SK-N-SH (cell line): ENCODE data around the gene RASAL2. TPM values are rescaled to one million over a fixed set of nuclear protein-coding genes. Genes with fewer than 3 reads are reported as not detected.

Experiments
- CTCF ChIA-PET: fragments of 300-600, 350-600 bp; formaldehyde crosslinking; extraction: SDS; loops from one replicate; lab custom pipeline; 2021; lab: Yijun Ruan, JAX
- POLR2A ChIA-PET: fragments of 350-600 bp; sonication (Branson Sonifier 250); formaldehyde crosslinking; extraction: SDS; loops from one replicate; lab custom pipeline; 2020; ENCODE audit warnings: antibody characterized with exemption, inconsistent platforms; lab: Yijun Ruan, JAX
- DNase-seq: peaks from one replicate; pipeline ENCODE4 v3.0.0; 2012
- H2AFZ ChIP-seq: fragments of 200-600 bp; sonication (generic); 2 replicates; pipeline ENCODE4 v1.8.1; 2016; ENCODE audit warnings: antibody characterized with exemption, mild to moderate bottlenecking, low read depth
- H3F3A ChIP-seq: fragments of 200-600 bp; sonication (generic); replicated peaks from 2 replicates; pipeline ENCODE3; 2016; ENCODE audit warnings: antibody characterized with exemption, mild to moderate bottlenecking; ENCODE audit not compliant: insufficient read depth
- H3K27ac ChIP-seq, 2 experiments: fragments of 200-500 bp in 1 of 2; fragments of 200-600 bp in 1 of 2; sonication (Bioruptor generic) in 1 of 2; sonication (generic), shearing (Covaris generic) in 1 of 2; 2 replicates each; pipeline versions ENCODE4 v1.5.1 to v1.6.1; 2014 to 2016; ENCODE audit warnings: low read depth in 2 of 2, inconsistent platforms in 1 of 2, low read length in 1 of 2, mild to moderate bottlenecking in 1 of 2, mixed read lengths in 1 of 2
- H3K27me3 ChIP-seq: fragments of 200-600 bp; sonication (generic), shearing (Covaris generic); 2 replicates; pipeline ENCODE4 v1.6.1; 2016; ENCODE audit warnings: mixed run types; ENCODE audit not compliant: insufficient read depth
- H3K36me3 ChIP-seq, 2 experiments: fragments of 200-500 bp in 1 of 2; fragments of 200-600 bp in 1 of 2; sonication (Bioruptor generic) in 1 of 2; sonication (generic) in 1 of 2; replicated peaks in 1 of 2; 2 replicates each; pipeline versions ENCODE3 to v1.5.1; 2014 to 2016; ENCODE audit warnings: low read length in 1 of 2, mild to moderate bottlenecking in 1 of 2; ENCODE audit not compliant: insufficient read depth in 2 of 2, control insufficient read depth in 1 of 2
- H3K4me1 ChIP-seq, 2 experiments: fragments of 200-500 bp in 1 of 2; fragments of 200-600 bp in 1 of 2; sonication (Bioruptor generic) in 1 of 2; sonication (generic), shearing (Covaris generic) in 1 of 2; 2 replicates each; pipeline versions ENCODE4 v1.5.1 to v1.6.1; 2014 to 2016; ENCODE audit warnings: low read depth in 1 of 2, low read length in 1 of 2, mixed run types in 1 of 2; ENCODE audit not compliant: insufficient read depth in 2 of 2, control insufficient read depth in 1 of 2
- H3K4me2 ChIP-seq: fragments of 200-600 bp; sonication (generic), shearing (Covaris generic); 2 replicates; pipeline ENCODE4 v1.6.1; 2017; ENCODE audit warnings: mixed run types
- H3K4me3 ChIP-seq, 2 experiments: fragments of 200-500 bp in 1 of 2; fragments of 200-600 bp in 1 of 2; sonication (Bioruptor generic) in 1 of 2; sonication (generic), shearing (Covaris generic) in 1 of 2; 2 replicates each; pipeline versions ENCODE4 v1.5.1 to v1.8.1; 2014 to 2016; ENCODE audit warnings: low read depth in 2 of 2, inconsistent platforms in 1 of 2, low read length in 1 of 2, mild to moderate bottlenecking in 1 of 2, mixed read lengths in 1 of 2, moderate library complexity in 1 of 2
- H3K79me2 ChIP-seq: fragments of 200-600 bp; sonication (generic); 2 replicates; pipeline ENCODE4 v1.8.1; 2017; ENCODE audit warnings: mild to moderate bottlenecking; ENCODE audit not compliant: insufficient read depth
- H3K9ac ChIP-seq: fragments of 200-600 bp; sonication (generic); 2 replicates; pipeline ENCODE4 v1.6.1; 2017; ENCODE audit warnings: mixed run types
- H3K9me2 ChIP-seq: fragments of 200-600 bp; sonication (generic); 2 replicates; pipeline ENCODE4 v1.6.1; 2017; ENCODE audit warnings: mixed run types
- H3K9me3 ChIP-seq: fragments of 200-600 bp; sonication (generic); 2 replicates; pipeline ENCODE4 v1.6.1; 2017; ENCODE audit warnings: mixed run types, mild to moderate bottlenecking, moderate library complexity
- H4K20me1 ChIP-seq: fragments of 200-600 bp; sonication (generic); 2 replicates; pipeline ENCODE4 v1.6.1; 2017; ENCODE audit warnings: mild to moderate bottlenecking, mixed run types; ENCODE audit not compliant: insufficient read depth
- ELF1 ChIP-seq: IDR thresholded peaks from 2 replicates; pipeline ENCODE4 v1.4.0; 2012
- GABPA ChIP-seq: IDR thresholded peaks from 2 replicates; pipeline ENCODE4 v1.4.0; 2012; ENCODE audit warnings: low read depth, mild to moderate bottlenecking
- GATA2 ChIP-seq: sonication (generic); formaldehyde crosslinking; IDR thresholded peaks from 2 replicates; pipeline ENCODE4 v1.5.0; 2020; ENCODE audit warnings: mild to moderate bottlenecking, missing genetic modification reagents
- JUND ChIP-seq: IDR thresholded peaks from 2 replicates; pipeline ENCODE4 v1.4.0; 2012
- MXI1 ChIP-seq: IDR thresholded peaks from 2 replicates; pipeline ENCODE4 v1.6.1; 2012; ENCODE audit warnings: mild to moderate bottlenecking, low read depth, low read length, improper control_type of control experiment
- RFX5 ChIP-seq: IDR thresholded peaks from 2 replicates; pipeline ENCODE4 v1.6.1; 2012; ENCODE audit warnings: mild to moderate bottlenecking, improper control_type of control experiment, low read length
- RXRA ChIP-seq: IDR thresholded peaks from 2 replicates; pipeline ENCODE4 v1.4.0; 2012; ENCODE audit warnings: low read depth, mild to moderate bottlenecking, borderline replicate concordance
- SIN3A ChIP-seq: IDR thresholded peaks from 2 replicates; pipeline ENCODE4 v1.6.1; 2012; ENCODE audit warnings: low read depth, mild to moderate bottlenecking, low read length, moderate library complexity, borderline replicate concordance
- TCF12 ChIP-seq: IDR thresholded peaks from 2 replicates; pipeline ENCODE4 v1.4.0; 2012
- WGBS: methylation state at CpG from one replicate; pipeline ENCODE4 v1.1.6; 2017; ENCODE audit warnings: low lambda C conversion rate; 5-methylcytosine and 5-hydroxymethylcytosine counted together
- polyA plus RNA-seq, 3 experiments: library from polyadenylated mRNA; depleted of rRNA; stranded (reverse); fragments of >200 nt; gene quantifications; 2 replicates each; pipeline ENCODE4 v1.2.3, GENCODE V29; 2012
- TF ChIP-seq, protein P1 (sequence below): IDR thresholded peaks from 2 replicates; pipeline ENCODE4 v1.4.0; 2012; ENCODE audit warnings: low read depth, borderline replicate concordance
- TF ChIP-seq, protein P2 (sequence below): IDR thresholded peaks from 2 replicates; pipeline ENCODE4 v1.4.0; 2012; ENCODE audit warnings: low read depth
- TF ChIP-seq, protein P3 (sequence below): IDR thresholded peaks from 2 replicates; pipeline ENCODE4 v1.6.1; 2012; ENCODE audit warnings: mild to moderate bottlenecking, low read depth, low read length, moderate library complexity
- TF ChIP-seq, protein P4 (sequence below): fragments of 200-600 bp; sonication (generic); IDR thresholded peaks from 2 replicates; pipeline ENCODE4 v1.6.1; 2017; ENCODE audit warnings: antibody characterized with exemption, mild to moderate bottlenecking, moderate library complexity

The RASAL2 gene
- polyA plus RNA-seq, 1 of the 3 experiments (the other 2 are of a cell fraction), result 6.9 TPM

DNA sequence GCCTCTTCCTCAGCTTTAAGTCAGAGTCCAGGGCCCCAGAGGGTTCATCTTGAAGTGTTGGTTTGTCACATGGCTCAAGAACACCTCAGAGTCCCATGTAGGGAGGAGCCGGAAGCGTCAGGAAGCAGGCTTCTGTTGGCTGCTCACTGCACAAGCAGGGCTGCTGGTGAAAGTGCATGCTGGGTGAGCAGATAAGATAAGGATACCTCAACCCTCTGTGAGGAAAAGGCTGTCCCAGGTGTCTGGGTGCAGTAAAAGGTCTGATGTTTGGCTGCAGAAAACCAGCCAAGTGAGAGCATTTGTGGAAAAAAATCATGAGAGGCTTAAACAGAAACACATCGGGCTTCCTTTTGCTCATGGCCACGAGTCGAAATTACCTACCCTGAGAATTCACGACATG is 412.8 kb downstream of the RASAL2 start:
- Histone ChIP-seq H3K4me2 (no peak overlapping the region), H3K9me2 (no peaks in the 10 kb centered on the region), H4K20me1 (no peaks in the 10 kb centered on the region), H3K9me3 (no peaks in the 10 kb centered on the region), H3K4me3 (no peak overlapping the region), H3K4me1 (no peaks in the 10 kb centered on the region; a peak in 1 of 4 replicates), H3K27ac (no peak overlapping the region), H3F3A (no peaks in the 10 kb centered on the region), H3K27me3 (no peaks in the 10 kb centered on the region), H3K79me2 (no peaks in the 10 kb centered on the region), H3K36me3 (no peaks in the 10 kb centered on the region), H2AFZ (no peak overlapping the region), H3K9ac (no peak overlapping the region)
- WGBS, result 91% methylated on average over 6 of the region's 6 CpGs
- no peak for DNase-seq
- ChIA-PET POLR2A (no interaction called here), CTCF (interaction anchor here (0.8 kb wide), 1 partner anchor 206 kb away, joined by 5 read pairs; no protein-coding TSS in a partner anchor)
- TF ChIP-seq, protein P1, sequence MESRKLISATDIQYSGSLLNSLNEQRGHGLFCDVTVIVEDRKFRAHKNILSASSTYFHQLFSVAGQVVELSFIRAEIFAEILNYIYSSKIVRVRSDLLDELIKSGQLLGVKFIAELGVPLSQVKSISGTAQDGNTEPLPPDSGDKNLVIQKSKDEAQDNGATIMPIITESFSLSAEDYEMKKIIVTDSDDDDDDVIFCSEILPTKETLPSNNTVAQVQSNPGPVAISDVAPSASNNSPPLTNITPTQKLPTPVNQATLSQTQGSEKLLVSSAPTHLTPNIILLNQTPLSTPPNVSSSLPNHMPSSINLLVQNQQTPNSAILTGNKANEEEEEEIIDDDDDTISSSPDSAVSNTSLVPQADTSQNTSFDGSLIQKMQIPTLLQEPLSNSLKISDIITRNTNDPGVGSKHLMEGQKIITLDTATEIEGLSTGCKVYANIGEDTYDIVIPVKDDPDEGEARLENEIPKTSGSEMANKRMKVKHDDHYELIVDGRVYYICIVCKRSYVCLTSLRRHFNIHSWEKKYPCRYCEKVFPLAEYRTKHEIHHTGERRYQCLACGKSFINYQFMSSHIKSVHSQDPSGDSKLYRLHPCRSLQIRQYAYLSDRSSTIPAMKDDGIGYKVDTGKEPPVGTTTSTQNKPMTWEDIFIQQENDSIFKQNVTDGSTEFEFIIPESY, result no peak
- no peak for TF ChIP-seq SIN3A
- no peak for TF ChIP-seq RXRA
- no peak for TF ChIP-seq ELF1
- TF ChIP-seq JUND, result no peak
- TF ChIP-seq TCF12, result no peak
- TF ChIP-seq GATA2, result no peak
- TF ChIP-seq GABPA, result no peak
- TF ChIP-seq, protein P2, sequence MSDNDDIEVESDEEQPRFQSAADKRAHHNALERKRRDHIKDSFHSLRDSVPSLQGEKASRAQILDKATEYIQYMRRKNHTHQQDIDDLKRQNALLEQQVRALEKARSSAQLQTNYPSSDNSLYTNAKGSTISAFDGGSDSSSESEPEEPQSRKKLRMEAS, result no peak
- no peak for TF ChIP-seq MXI1
- TF ChIP-seq, protein P3, sequence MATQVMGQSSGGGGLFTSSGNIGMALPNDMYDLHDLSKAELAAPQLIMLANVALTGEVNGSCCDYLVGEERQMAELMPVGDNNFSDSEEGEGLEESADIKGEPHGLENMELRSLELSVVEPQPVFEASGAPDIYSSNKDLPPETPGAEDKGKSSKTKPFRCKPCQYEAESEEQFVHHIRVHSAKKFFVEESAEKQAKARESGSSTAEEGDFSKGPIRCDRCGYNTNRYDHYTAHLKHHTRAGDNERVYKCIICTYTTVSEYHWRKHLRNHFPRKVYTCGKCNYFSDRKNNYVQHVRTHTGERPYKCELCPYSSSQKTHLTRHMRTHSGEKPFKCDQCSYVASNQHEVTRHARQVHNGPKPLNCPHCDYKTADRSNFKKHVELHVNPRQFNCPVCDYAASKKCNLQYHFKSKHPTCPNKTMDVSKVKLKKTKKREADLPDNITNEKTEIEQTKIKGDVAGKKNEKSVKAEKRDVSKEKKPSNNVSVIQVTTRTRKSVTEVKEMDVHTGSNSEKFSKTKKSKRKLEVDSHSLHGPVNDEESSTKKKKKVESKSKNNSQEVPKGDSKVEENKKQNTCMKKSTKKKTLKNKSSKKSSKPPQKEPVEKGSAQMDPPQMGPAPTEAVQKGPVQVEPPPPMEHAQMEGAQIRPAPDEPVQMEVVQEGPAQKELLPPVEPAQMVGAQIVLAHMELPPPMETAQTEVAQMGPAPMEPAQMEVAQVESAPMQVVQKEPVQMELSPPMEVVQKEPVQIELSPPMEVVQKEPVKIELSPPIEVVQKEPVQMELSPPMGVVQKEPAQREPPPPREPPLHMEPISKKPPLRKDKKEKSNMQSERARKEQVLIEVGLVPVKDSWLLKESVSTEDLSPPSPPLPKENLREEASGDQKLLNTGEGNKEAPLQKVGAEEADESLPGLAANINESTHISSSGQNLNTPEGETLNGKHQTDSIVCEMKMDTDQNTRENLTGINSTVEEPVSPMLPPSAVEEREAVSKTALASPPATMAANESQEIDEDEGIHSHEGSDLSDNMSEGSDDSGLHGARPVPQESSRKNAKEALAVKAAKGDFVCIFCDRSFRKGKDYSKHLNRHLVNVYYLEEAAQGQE, result no peak
- TF ChIP-seq, protein P4, sequence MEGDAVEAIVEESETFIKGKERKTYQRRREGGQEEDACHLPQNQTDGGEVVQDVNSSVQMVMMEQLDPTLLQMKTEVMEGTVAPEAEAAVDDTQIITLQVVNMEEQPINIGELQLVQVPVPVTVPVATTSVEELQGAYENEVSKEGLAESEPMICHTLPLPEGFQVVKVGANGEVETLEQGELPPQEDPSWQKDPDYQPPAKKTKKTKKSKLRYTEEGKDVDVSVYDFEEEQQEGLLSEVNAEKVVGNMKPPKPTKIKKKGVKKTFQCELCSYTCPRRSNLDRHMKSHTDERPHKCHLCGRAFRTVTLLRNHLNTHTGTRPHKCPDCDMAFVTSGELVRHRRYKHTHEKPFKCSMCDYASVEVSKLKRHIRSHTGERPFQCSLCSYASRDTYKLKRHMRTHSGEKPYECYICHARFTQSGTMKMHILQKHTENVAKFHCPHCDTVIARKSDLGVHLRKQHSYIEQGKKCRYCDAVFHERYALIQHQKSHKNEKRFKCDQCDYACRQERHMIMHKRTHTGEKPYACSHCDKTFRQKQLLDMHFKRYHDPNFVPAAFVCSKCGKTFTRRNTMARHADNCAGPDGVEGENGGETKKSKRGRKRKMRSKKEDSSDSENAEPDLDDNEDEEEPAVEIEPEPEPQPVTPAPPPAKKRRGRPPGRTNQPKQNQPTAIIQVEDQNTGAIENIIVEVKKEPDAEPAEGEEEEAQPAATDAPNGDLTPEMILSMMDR, result no peak
- TF ChIP-seq RFX5, result no peak
